ENCODE measurements around the gene POLR2L.

The POLR2L gene

GRCh38 chr11:871472-871871, 29.1 kb upstream of the POLR2L start:
- no peaks in the 10 kb centered on the region for H3F3A ChIP-seq (ENCODE audit: control insufficient read depth, insufficient read depth)
- H4K20me1 ChIP-seq (ENCODE audit: control insufficient read depth, insufficient read depth, low read depth, low read length): no peaks in the 10 kb centered on the region; the same call in 1 of the 2 replicates
- no peaks in the 10 kb centered on the region for H3K36me3 ChIP-seq (ENCODE audit: control insufficient read depth, low read length)
- no peak overlapping the region for H3K27ac ChIP-seq (ENCODE audit: low read depth, low read length)
- no peaks in the 10 kb centered on the region for H3K9me2 ChIP-seq (replicated peaks; ENCODE audit: control insufficient read depth, low read length)
- H3K79me2 ChIP-seq (ENCODE audit: control insufficient read depth, low read length): no peaks in the 10 kb centered on the region
- H3K4me2 ChIP-seq (ENCODE audit: low read length): no peak overlapping the region
- TF ChIP-seq CTCF (IDR thresholded peaks at IDR 0.05; ENCODE audit: low read depth, low read length, poor library complexity, severe bottlenecking): no peak
- H3K4me3 ChIP-seq (ENCODE audit: low read length): no peak overlapping the region
- no peaks in the 10 kb centered on the region for H3K4me1 ChIP-seq (ENCODE audit: control insufficient read depth, low read length)
- H3K9me3 ChIP-seq (ENCODE audit: control insufficient read depth, insufficient read depth, low read length): no peaks in the 10 kb centered on the region
- H3K27me3 ChIP-seq (ENCODE audit: control insufficient read depth, low read length): no peaks in the 10 kb centered on the region

DNA sequence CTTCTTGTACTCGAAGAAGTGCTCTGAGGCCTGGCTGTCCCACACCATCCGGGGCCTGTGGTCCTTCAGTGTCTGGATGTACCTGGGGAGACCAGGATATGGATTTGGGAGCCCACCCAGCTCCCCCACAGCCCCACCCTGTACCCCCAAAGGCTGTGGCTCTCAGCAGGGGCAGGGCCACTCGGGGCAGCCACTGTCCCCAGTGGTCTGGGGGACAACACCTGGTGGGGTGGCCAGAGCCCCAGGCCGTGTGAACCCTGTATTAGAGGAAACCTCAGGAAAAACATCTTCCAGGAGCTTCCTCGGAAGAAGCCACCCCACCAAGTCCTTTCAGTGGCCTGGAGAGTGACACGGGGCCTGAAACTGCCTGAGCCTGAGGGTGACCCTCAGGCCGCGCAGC, 28.1 kb upstream of the POLR2L start:
- no peak overlapping the region for H3K4me2 ChIP-seq (ENCODE audit: low read length)
- TF ChIP-seq CTCF (IDR thresholded peaks at IDR 0.05; ENCODE audit: low read depth, low read length, poor library complexity, severe bottlenecking) (no peak), EZH2phosphoT487 (IDR thresholded peaks at IDR 0.05; ENCODE audit: borderline replicate concordance, low read length) (no peak)
- H3K36me3 ChIP-seq (ENCODE audit: control insufficient read depth, low read length): no peaks in the 10 kb centered on the region
- no peak overlapping the region for H3K4me3 ChIP-seq (ENCODE audit: low read length)
- H3K79me2 ChIP-seq (ENCODE audit: control insufficient read depth, low read length): no peaks in the 10 kb centered on the region
- H4K20me1 ChIP-seq (ENCODE audit: control insufficient read depth, insufficient read depth, low read depth, low read length): no peaks in the 10 kb centered on the region; the same call in 1 of the 2 replicates
- no peaks in the 10 kb centered on the region for H3F3A ChIP-seq (ENCODE audit: control insufficient read depth, insufficient read depth)
- no peaks in the 10 kb centered on the region for H3K9me2 ChIP-seq (replicated peaks; ENCODE audit: control insufficient read depth, low read length)
- H3K9me3 ChIP-seq (ENCODE audit: control insufficient read depth, insufficient read depth, low read length): no peaks in the 10 kb centered on the region
- no peaks in the 10 kb centered on the region for H3K27me3 ChIP-seq (ENCODE audit: control insufficient read depth, low read length)
- H3K27ac ChIP-seq (ENCODE audit: low read depth, low read length): no peak overlapping the region
- H3K4me1 ChIP-seq (ENCODE audit: control insufficient read depth, low read length): no peaks in the 10 kb centered on the region

- H3K27me3 ChIP-seq (ENCODE audit: control insufficient read depth, low read length): no peaks in the 10 kb centered on the region
- H3K4me2 ChIP-seq (ENCODE audit: low read length): no peak overlapping the region
- no peaks in the 10 kb centered on the region for H3K79me2 ChIP-seq (ENCODE audit: control insufficient read depth, low read length)
- H3K27ac ChIP-seq (ENCODE audit: low read depth, low read length): no peak overlapping the region
- TF ChIP-seq CTCF (IDR thresholded peaks at IDR 0.05; ENCODE audit: low read depth, low read length, poor library complexity, severe bottlenecking) (no peak), EZH2phosphoT487 (IDR thresholded peaks at IDR 0.05; ENCODE audit: borderline replicate concordance, low read length) (no peak)
- H3K9me2 ChIP-seq (replicated peaks; ENCODE audit: control insufficient read depth, low read length): no peaks in the 10 kb centered on the region
- H3K36me3 ChIP-seq (ENCODE audit: control insufficient read depth, low read length): no peaks in the 10 kb centered on the region
- no peaks in the 10 kb centered on the region; the same call in 1 of the 2 replicates for H4K20me1 ChIP-seq (ENCODE audit: control insufficient read depth, insufficient read depth, low read depth, low read length)
- no peaks in the 10 kb centered on the region for H3F3A ChIP-seq (ENCODE audit: control insufficient read depth, insufficient read depth)
- H3K4me1 ChIP-seq (ENCODE audit: control insufficient read depth, low read length): no peaks in the 10 kb centered on the region
- no peaks in the 10 kb centered on the region for H3K9me3 ChIP-seq (ENCODE audit: control insufficient read depth, insufficient read depth, low read length)
- no peak overlapping the region for H3K4me3 ChIP-seq (ENCODE audit: low read length)
These were observed 27.7 kb upstream of the POLR2L start for GRCh38 chr11:870127-870413.

All from DOHH2 (cell line).